Anterior cingulate cortex (tissue), 58 donors: ENCODE data around the gene MAEL.
A peak's percentile ranks its signal among the peaks of the same experiment; 100 is the strongest.

Experiments
- DNase-seq, 58 donors: peaks; one replicate each; lab custom pipeline; 2025; lab: John Stamatoyannopoulos, UW

The MAEL gene

DNA sequence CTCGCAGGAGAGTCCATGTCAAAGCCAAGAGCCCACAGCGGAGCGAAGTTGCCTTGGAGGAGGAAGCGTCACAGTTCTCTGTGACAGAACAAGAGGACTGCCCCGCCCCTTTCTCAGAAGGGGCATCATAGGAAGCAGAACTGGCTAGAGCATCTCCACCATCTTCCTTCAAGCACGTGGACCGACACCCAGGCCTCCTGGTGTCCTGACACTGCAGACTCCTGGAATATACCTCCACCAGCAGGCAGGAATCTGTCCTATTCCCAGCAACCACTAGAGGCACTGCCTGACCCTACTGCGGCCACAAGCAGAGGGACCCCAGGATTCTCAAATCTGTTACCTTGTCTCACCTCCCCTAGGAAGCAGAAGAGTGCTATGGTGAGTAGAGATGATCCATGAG is 63.3 kb downstream of the MAEL start:
- DNase-seq: no peak

DNA sequence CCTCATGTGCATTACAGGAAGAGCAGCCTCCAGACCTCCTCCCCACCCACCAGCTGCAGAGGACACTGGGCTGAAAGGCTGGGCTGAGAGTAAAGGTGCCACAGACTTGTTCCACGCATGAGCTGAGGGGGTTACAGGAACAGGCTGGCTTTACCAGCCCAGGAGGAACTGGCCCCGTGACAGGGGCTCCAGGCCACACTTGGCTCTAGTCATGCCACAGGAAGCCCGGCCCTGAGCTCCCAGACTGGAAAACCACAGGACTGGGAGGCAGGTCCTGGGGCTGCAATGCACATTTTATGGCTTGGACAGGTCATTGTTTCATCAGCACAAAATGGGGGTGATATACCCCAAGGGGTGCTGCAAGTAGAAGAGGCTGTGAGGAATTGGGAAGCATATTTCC is 65.5 kb downstream of the MAEL start:
- DNase-seq: no peak

DNA sequence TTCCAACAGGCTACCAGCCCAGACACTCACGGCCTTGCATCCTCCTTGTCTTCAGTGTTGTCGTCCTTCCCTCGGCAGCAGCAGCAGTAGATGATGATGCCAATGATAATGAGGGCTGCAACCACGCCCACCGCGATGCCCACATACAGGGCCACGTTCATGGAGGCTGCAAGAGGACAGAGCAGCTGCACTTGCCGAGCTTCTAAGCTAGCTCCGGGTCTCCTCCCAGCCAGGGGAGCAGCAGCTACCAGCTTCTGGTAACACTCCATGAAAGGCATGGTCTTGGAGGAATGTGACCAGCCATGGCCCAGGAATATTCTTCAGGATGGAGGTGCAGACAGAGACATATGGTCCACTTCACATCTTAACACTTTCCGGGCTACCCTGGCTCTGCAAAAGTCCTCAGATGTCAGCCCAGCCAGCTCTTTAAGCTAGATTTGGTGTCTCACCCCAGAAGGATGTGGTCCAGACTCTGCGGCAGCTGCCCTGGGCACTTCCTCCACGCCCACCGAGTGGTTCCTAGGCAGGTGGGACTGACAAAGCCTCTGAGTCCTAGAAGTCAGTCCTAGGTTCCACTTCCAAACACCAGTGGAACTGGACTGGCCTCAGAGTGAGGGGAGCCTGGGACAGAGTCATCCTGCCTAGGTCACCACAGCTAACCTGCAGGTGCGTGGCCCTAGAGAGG is 66.0 kb downstream of the MAEL start:
- no peak for DNase-seq

DNA sequence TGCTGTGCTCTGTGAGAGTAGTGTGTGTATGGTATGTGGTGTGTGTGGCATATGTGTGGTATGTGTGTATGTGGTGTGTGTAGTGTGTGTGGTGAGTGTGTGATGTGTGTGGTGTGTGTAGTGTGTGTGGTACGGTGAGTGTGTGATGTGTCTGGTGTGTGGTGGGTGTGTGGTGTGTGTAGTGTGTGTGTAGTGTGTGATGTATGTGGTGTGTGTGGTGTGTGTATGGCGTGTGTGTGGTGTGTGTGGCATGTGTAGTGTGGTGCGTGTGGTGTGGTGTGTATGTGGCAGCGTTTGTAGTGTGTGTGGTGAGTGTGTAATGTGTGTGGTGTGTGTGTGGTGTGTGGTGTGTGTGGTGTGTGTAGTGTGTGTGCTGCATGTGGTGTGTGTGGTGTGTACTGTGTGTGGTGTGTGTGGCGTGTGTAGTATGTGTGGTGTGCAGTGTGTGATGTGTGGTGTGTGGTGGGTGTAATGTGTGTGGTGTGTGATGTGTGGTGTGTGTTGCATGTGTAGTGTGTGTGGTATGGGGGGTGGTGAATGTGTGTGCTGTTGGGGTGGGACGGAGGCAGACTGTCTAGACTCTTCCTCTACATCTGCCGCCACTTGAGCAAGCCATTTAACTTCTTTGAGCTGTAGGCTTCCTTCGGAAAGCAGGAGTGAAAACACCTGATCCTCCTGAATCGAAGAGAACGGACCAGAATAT is 67.6 kb downstream of the MAEL start:
- DNase-seq: no peak

DNA sequence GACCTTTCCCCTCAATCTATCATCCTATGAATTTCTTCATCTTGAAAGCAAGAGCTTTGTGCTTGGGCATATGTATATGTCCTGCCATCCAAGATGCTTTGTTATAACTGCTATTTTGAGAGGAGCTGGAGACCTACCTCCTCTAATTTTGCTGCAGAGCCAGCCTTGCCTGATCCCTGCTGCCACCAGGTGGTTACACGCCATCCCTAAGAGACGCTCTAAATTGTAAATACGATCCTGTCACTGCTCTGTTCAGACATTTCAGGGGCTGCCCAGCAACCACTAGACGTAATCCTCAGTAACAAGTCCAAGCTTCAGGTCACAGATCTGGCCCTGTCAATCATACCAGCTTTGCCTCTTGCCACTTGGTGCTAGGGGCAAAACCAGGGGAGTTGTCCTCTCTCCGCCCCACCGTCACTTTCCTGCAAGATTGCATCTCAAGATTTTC is 68.2 kb downstream of the MAEL start:
- DNase-seq: peak in 43 of 58 donors; percentile 5 to 75 (median 28)

DNA sequence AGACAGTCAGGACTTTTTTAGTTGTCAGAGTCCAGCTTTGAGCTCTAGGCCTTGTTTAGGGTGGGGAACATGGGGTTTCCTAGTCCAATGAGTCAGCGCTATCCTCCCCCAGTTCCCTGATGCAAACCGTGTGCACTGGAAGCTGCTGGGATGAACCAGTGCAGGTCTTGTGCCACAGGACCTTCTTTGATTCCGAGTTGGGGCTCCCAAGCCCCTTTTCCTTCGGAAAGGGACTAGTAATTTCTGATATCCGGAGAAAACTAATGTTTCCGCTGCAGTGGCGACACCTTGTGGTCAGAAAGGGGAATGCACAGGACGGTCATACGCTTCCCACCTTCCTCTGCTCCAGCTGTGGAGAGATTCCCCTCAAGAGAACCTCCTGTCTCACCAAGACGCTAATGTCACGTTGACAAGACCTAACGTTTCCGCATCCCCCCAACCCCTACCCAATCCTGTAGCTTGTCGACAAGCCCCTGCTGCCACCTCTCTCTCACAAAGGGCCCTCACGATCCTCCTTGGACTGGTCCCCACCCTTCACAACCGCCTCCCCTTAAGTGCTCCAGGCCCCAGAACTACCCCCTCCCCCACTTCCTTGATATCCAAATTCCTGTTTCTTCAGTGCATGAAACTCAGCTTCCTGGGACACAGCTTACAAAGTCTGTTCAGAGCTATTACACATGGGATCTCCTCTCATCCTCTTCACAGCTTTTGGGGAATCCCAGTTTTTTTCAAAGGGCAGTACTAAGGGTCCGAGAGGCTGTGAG is 70.1 kb downstream of the MAEL start:
- DNase-seq: peak in 52 of 58 donors; percentile 3 to 87 (median 42)

DNA sequence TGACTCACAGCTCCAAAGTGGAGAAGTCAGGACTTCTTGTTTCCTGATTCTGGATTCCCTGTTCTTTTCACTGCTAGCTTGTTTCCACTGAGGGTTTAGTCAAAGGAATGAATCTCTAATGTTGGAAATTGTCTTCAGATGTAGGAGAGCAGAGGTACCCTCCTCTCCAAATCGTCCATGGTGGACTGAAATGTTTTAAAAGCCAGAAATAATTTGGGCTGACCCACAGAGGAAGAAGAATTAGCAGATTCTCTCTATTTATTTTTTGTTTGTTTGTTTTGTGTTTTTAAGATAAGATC is 70.7 kb downstream of the MAEL start:
- no peak for DNase-seq

DNA sequence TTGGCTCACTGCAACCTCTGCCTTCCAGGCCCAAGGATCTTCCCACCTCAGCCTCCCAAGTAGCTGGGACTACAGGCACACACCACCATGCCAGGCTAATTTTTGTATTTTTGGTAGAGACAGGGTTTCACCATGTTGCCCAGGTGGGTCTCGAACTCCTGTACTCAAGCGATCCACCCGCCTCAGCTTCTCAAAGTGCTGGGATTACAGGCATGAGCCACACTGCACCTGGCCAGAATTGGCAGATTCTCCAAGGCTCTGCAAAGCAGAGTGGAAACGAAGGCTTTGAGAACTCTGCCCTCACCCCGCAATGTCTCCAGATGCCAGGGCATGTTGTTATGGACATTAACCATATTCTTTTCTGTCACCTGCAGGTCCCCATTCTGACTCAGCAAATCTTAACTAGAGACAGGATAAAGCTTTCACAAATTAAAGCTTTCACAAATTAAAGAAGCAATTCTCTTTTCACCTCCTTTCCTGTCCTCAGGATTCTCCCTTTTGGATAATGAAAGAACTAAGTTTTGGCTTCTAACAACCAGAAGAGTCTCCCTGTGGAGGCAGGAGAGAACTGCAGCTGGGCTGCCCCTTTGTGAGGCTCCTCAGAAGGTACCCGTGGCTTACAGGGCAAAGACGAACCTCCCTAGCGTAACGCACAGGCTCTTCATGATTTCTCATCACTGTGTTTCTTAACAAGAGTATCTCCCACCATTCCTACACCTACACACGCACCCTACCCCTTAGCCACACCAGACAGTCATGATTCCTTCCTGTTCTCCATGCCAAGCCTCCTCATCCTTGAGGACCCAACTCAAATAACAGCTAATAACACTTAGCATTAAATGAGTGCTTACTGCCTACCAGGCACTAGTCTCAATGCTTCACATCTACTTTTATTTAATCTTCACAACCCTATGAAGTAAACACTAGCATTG is 71.3 kb downstream of the MAEL start:
- DNase-seq: no peak

DNA sequence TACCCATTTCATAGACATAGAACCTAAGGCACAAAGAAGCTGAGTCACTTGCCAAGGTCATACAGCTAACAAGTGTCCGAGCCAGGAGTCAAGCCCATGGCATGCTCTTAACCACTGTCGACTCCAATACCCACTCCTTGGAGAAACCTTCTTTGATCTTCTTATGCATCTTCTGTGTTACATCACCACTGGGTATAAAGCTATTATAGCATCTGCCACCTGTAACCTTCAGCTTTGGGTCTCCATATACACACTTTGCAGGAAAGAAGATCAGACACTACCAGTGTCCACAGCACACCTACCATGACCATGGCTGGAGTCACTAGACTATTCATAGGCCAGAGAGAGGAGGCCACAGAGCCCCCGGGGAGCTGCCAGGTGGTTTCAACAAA is 72.0 kb downstream of the MAEL start:
- no peak for DNase-seq

DNA sequence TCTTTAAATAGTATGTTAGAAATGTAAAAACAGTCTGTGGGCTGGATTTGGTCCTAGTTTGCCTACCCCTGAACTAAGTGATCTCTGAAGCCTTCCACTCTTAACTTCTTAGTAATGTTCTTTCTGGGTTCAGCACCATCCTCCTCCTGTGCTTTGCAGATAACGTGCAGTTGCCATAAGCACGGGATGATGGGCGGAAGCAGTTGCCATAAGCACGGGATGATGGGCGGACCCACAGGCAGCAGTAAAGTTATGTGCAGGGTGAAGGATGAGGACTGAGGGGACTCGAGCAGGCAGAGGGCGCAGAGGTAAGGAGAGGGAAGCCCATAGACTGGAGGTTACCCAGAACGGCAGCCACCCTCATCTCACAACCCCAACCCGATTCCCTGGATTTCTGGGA is 75.5 kb downstream of the MAEL start:
- no peak for DNase-seq

DNA sequence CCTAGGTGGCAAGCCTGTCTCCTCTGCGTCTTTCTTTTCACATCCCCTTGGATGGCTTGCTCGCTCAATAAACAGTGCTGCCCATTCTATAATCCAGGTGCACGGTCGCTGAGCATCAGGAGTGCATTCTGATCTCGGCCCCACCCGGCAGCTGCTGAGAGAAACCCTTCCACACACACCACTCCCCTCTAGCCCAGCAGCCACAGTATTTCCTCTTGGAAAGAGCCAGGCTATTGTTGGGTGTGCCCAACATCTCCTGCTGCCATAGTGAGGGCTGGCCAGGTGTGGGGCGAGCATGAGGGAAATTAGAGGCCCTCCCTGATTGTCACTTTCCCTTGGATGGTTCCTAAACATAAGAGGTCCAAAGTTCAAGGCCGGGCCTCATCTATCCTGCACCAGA is 76.4 kb downstream of the MAEL start:
- DNase-seq: no peak

DNA sequence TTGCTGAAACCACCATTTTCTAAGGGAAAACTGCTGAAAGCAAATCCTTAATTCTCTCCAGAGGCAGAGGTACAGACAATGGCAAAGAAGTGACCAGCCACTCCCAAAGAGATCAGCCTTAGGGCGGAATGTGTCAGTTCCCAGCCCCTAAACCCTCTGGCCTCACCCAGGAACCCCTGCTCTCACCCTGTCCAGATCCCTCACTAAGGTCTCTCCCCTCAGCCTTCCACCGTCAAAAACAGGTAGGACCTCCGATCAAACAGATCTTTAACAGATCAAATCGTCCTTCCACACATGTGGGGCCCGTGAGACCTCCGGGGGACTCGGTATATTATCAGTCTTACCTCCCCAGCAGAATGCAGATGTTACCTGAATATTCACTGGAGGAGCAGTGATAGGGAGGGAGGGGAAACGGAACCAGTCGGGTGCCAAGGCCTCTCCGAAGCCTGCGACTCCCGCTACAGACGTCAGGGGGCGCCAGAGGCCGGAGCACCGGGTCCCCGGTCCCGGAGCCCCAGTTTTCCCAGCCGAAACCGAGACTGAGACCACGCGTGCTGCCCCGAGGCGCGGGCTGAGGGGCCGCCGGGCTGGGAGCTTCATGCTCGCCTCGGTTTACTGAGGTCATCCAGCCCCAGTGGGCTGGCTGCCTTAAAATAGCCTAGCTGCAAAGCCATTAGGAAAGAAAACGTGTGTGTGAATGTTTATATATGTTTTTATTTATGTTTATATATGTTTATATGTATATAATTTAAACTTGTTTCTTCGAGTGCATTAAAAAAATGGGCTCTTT is 77.4 kb downstream of the MAEL start:
- DNase-seq: peak in 57 of 58 donors; percentile 9 to 82 (median 62)

DNA sequence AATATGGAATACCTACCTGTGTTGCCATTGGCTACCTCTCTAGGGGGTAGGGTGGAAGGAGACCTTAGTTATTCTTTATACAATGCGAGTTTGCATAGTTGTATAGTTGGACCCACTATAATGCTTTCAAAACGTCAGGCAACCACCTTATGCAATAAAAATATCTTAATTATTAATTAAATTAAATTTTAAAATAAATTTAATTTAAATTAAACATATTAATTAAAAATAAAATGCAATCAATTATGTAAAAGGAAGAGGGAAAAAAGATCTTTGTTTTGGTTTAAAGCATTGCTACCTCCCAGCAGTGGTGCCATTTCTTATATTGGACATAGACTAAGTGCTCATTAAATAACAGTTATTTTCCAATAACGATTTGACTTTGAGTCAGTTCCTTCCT is 78.8 kb downstream of the MAEL start:
- DNase-seq: no peak

DNA sequence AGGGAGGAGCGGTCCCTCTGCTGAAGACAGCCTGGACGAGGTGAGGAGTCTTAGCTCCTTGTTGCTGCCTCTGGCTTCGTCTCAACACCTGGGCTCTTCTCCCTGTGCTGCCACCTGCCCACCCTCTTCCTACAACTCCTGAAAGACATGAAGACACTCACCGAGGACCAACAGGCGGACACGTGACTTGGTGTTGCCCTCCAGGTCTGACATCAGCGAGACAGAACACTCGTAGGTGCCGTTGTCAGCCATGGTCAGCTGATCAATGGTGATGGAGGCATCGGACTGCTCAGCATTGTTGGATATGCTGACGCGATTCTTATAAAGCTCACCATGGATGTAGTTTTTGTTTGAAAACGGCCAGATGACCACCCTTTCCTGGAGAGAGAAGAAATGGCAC is 79.7 kb downstream of the MAEL start:
- DNase-seq: no peak

DNA sequence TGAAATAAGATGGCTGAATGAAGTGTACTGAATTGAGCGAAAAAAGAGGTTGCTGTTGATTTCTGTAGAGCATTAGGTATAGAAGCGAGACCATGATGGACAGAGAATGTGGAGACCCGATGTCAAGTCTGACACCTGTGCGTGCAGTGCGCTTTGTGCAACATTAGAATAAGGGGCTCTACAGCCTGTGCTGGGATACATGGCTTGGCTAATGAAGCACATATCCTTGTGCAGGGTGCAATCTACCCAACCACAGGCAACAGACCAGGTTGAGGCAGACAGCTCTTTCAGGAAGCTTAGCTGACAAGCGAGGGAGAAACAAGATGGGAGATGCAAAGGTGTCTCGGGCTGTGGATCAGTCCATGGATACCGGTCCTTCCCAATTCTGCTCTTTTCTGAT is 82.2 kb downstream of the MAEL start:
- no peak for DNase-seq
